ENCODE measurements around the gene NOTCH3.

DNA sequence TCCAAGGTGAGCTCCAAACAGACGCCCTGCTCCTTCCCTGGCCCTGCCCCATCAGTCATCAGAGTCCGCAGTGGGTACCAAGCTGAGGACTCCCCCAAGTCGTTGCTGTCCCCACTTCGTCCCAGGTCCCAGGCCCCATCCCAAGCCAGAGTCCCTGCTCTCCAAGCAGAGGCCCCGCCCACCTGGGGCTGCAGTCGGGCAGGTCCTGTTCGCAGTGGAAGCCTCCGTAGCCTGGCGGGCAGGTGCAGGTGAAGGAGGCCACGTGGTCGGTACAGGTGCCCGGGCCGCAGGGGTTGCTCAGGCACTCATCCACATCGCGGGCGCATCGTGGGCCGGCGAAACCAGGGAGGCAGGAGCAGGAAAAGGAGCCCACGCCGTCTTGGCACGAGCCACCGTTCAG is 19.4 kb downstream of the NOTCH3 start:
- TF ChIP-seq, protein P1, sequence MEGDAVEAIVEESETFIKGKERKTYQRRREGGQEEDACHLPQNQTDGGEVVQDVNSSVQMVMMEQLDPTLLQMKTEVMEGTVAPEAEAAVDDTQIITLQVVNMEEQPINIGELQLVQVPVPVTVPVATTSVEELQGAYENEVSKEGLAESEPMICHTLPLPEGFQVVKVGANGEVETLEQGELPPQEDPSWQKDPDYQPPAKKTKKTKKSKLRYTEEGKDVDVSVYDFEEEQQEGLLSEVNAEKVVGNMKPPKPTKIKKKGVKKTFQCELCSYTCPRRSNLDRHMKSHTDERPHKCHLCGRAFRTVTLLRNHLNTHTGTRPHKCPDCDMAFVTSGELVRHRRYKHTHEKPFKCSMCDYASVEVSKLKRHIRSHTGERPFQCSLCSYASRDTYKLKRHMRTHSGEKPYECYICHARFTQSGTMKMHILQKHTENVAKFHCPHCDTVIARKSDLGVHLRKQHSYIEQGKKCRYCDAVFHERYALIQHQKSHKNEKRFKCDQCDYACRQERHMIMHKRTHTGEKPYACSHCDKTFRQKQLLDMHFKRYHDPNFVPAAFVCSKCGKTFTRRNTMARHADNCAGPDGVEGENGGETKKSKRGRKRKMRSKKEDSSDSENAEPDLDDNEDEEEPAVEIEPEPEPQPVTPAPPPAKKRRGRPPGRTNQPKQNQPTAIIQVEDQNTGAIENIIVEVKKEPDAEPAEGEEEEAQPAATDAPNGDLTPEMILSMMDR (IDR thresholded peaks at IDR 0.05; ENCODE audit: poor library complexity): no peak
- TF ChIP-seq EZH2 (IDR thresholded peaks at IDR 0.05; ENCODE audit: borderline replicate concordance): no peak
